HepG2 (cell line): ENCODE data around the gene EXOC6B. TPM values are rescaled to one million over a fixed set of nuclear protein-coding genes. Genes with fewer than 3 reads are reported as not detected.

Experiments
- ATAC-seq: fragments of 200-7000 bp; cut with Tn5 transposase; 3 replicates; pipeline ENCODE4 v1.9.1; 2020; ENCODE audit warnings: mild to moderate bottlenecking, moderate library complexity
- BruUV-seq: library from RNA; stranded (reverse); fragments of 400-500 nt; replicated peaks from 2 replicates; lab custom pipeline; 2021; lab: Mats Ljungman, UMichigan
- CTCF ChIA-PET: fragments of 300-600 bp; formaldehyde crosslinking; extraction: SDS; loops from one replicate; lab custom pipeline; 2021; ENCODE audit warnings: low total read pairs, inconsistent platforms, low intra/inter-chr PET ratio; lab: Yijun Ruan, JAX
- POLR2A ChIA-PET: fragments of 350-600 bp; sonication (Branson Sonifier 250); formaldehyde crosslinking; loops from one replicate; lab custom pipeline; 2020; ENCODE audit warnings: antibody characterized with exemption, inconsistent platforms; lab: Yijun Ruan, JAX
- DNase-seq: peaks from one replicate; pipeline ENCODE4 v3.0.0-alpha.2; 2015; ENCODE audit warnings: low spot score
- FAIRE-seq: peaks from 3 replicates; lab custom pipeline; 2011; peaks lifted over from hg19 to GRCh38; lab: Jason Lieb, UNC
- H2AFZ ChIP-seq: one replicate; pipeline ENCODE4 v1.6.1; 2011; ENCODE audit warnings: low read length, inconsistent platforms
- H3K27ac ChIP-seq: fragments of 300-600 bp; 3 replicates; pipeline ENCODE4 v1.8.0; 2011; ENCODE audit warnings: mixed run types, mild to moderate bottlenecking, mixed read lengths, low read length, inconsistent platforms; ENCODE audit not compliant: insufficient read depth; ENCODE audit errors: extremely low read length
- H3K27me3 ChIP-seq, 2 experiments: fragments of 200-600 bp in 1 of 2; 2 replicates in 1 of 2; 3 replicates in 1 of 2; pipeline versions ENCODE4 v1.6.0 to v1.8.0; 2011; ENCODE audit warnings: low read length in 2 of 2, mild to moderate bottlenecking in 2 of 2, moderate library complexity in 2 of 2, inconsistent platforms in 1 of 2; ENCODE audit not compliant: insufficient read depth in 2 of 2, control insufficient read depth in 1 of 2
- H3K36me3 ChIP-seq, 2 experiments: fragments of 200-600 bp in 1 of 2; replicated peaks in 1 of 2; 2 replicates in 1 of 2; 3 replicates in 1 of 2; pipeline versions ENCODE4 v1.5.1 to v1.8.0; 2011; ENCODE audit warnings: low read length in 2 of 2, inconsistent platforms in 1 of 2; ENCODE audit not compliant: insufficient read depth in 2 of 2, control insufficient read depth in 1 of 2
- H3K4me1 ChIP-seq: 2 replicates; pipeline ENCODE4 v1.5.1; 2012; ENCODE audit warnings: low read length, inconsistent platforms; ENCODE audit not compliant: insufficient read depth
- H3K4me2 ChIP-seq: 2 replicates; pipeline ENCODE4 v1.6.0; 2011; ENCODE audit warnings: low read depth, low read length, inconsistent platforms
- H3K4me3 ChIP-seq, 3 experiments: fragments of 200-600 bp in 1 of 3; sonication (generic), shearing (Covaris generic) in 1 of 3; replicated peaks in 1 of 3; 2 replicates each; pipeline ENCODE4 v1.5.1; 2011 to 2016; ENCODE audit warnings: low read length in 3 of 3, inconsistent platforms in 2 of 3, low read depth in 2 of 3, mild to moderate bottlenecking in 2 of 3, control low read depth in 1 of 3, mixed read lengths in 1 of 3; ENCODE audit not compliant: insufficient read depth in 1 of 3
- H3K79me2 ChIP-seq: one replicate; pipeline ENCODE4 v1.6.1; 2011; ENCODE audit warnings: low read length, inconsistent platforms; ENCODE audit not compliant: insufficient read depth
- H3K9ac ChIP-seq: 2 replicates; pipeline ENCODE4 v1.6.0; 2011; ENCODE audit warnings: mild to moderate bottlenecking, low read depth, low read length, inconsistent platforms; ENCODE audit not compliant: insufficient read depth
- H3K9me3 ChIP-seq: 2 replicates; pipeline ENCODE4 v1.5.1; 2012; ENCODE audit warnings: mild to moderate bottlenecking, low read length
- H4K20me1 ChIP-seq: 2 replicates; pipeline ENCODE4 v1.6.0; 2011; ENCODE audit warnings: inconsistent platforms, mild to moderate bottlenecking, low read length, moderate library complexity; ENCODE audit not compliant: insufficient read depth
- EEA1 ChIP-seq: sonication (generic); formaldehyde crosslinking; IDR thresholded peaks from 2 replicates; pipeline ENCODE4 v1.5.1; 2020; ENCODE audit warnings: mild to moderate bottlenecking, missing genetic modification reagents, borderline replicate concordance
- KDM5A ChIP-seq: fragments of 200-600 bp; sonication (generic); IDR thresholded peaks from 2 replicates; pipeline ENCODE4 v1.7.0; 2018; ENCODE audit warnings: antibody characterized with exemption, mild to moderate bottlenecking, low read length, borderline replicate concordance
- KLF15 ChIP-seq: sonication (generic); formaldehyde crosslinking; IDR thresholded peaks from 2 replicates; pipeline ENCODE4 v1.8.1; 2023; ENCODE audit warnings: borderline replicate concordance, mild to moderate bottlenecking, inconsistent platforms, missing genetic modification reagents, mixed read lengths
- KMT2B ChIP-seq: IDR thresholded peaks from 2 replicates; pipeline ENCODE4 v1.6.1; 2016; ENCODE audit warnings: missing genetic modification reagents, missing compliant biosample characterization
- MAF1 ChIP-seq: sonication (generic); formaldehyde crosslinking; IDR thresholded peaks from 2 replicates; pipeline ENCODE4 v1.5.0; 2020; ENCODE audit warnings: missing genetic modification reagents, borderline replicate concordance
- MED1 ChIP-seq: sonication (generic); formaldehyde crosslinking; IDR thresholded peaks from 2 replicates; pipeline ENCODE4 v1.4.0; 2020; ENCODE audit warnings: missing genetic modification reagents
- TARDBP ChIP-seq: sonication (generic); formaldehyde crosslinking; IDR thresholded peaks from 2 replicates; pipeline ENCODE4 v1.8.0; 2022; ENCODE audit warnings: mild to moderate bottlenecking, missing genetic modification reagents
- ZNF432 ChIP-seq: sonication (generic); formaldehyde crosslinking; IDR thresholded peaks from 2 replicates; pipeline ENCODE4 v1.5.0; 2020; ENCODE audit warnings: missing genetic modification reagents, mild to moderate bottlenecking, borderline replicate concordance
- ZNF589 ChIP-seq: sonication (generic); formaldehyde crosslinking; conservative IDR thresholded peaks from 2 replicates; pipeline ENCODE4 v1.8.0; 2022; ENCODE audit warnings: mild to moderate bottlenecking, moderate library complexity, missing genetic modification reagents
- WGBS: methylation state at CpG from one replicate; pipeline ENCODE4 v1.1.6; 2017; ENCODE audit warnings: low lambda C conversion rate; 5-methylcytosine and 5-hydroxymethylcytosine counted together
- in situ Hi-C: cut with HindIII; loops from 2 replicates; pipeline ENCODE4 v1.10.0; 2017; ENCODE audit warnings: low pct_unique_long_range_greater_than_20kb; ENCODE audit not compliant: extremely low pct_ligation_motif_present
- intact Hi-C: fragments of 100-400 bp; cut with micrococcal nuclease; formaldehyde crosslinking; loops from one replicate; pipeline ENCODE4 v1.10.0; 2022; ENCODE audit not compliant: unreplicated experiment
- polyA plus RNA-seq, 8 experiments: library from polyadenylated mRNA; depleted of rRNA in 3 of 8; stranded (reverse) in 7 of 8; unstranded in 1 of 8; fragments of >200 nt; fragmentation: Illumina TruSeq in 4 of 8; extraction: Trizol in 4 of 8; gene quantifications; 2 replicates each; pipeline versions ENCODE4 v1.2.1 to v1.2.3, GENCODE V29; 2011 to 2016; ENCODE audit warnings: low read depth in 4 of 8, missing spikeins in 1 of 8, mixed read lengths in 1 of 8; ENCODE audit not compliant: insufficient read depth in 1 of 8
- total RNA-seq, 5 experiments: library from RNA; depleted of rRNA; stranded (reverse); fragments of >200 nt; fragmentation: Illumina TruSeq; extraction: Trizol; gene quantifications; 2 replicates each; pipeline ENCODE4 v1.2.3, GENCODE V29; 2016; ENCODE audit warnings: low read depth in 1 of 5

EXOC6B gene
- total and polyA plus RNA-seq, 2 of the 13 experiments (the other 11 are each of a cell fraction or from before 2014, with no cell fraction given) = 9.1 to 15.9 TPM

- peaks cover 20 to 92% of the 10 kb centered on the region in 2 experiments; a peak in 4 of 5 replicates for H3K27me3 ChIP-seq
- H3K79me2 ChIP-seq = no peaks in the 10 kb centered on the region
- no peaks in the 10 kb centered on the region for H3K9me3 ChIP-seq
- no peak overlapping the region for H2AFZ ChIP-seq
- DNase-seq (no peak), ATAC-seq (no peak), FAIRE-seq (no peak)
- H4K20me1 ChIP-seq = 0 out of 2 replicates have a peak, but pooled peaks cover 5% of the 10 kb centered on the region
- in situ Hi-C loops (loop anchor here (5.0 kb wide), 4 partner anchors 227 to 607 kb away; no protein-coding TSS in a partner anchor), intact Hi-C loops (loop anchor here (5.0 kb wide), 2 partner anchors 282 to 593 kb away; no protein-coding TSS in a partner anchor)
- H3K4me2 ChIP-seq = no peak overlapping the region
- no peak for TF ChIP-seq MED1 (CRISPR knock-in tag)
- no peak for TF ChIP-seq KMT2B
- TF ChIP-seq KLF15 (CRISPR knock-in tag) = no peak
- TF ChIP-seq KDM5A = no peak
- no peak for TF ChIP-seq MAF1
- no peak for TF ChIP-seq EEA1 (CRISPR knock-in tag)
- no peak for TF ChIP-seq TARDBP (CRISPR knock-in tag)
- no peak for TF ChIP-seq ZNF432 (CRISPR knock-in tag)
- TF ChIP-seq ZNF589 (CRISPR knock-in tag) = no peak
- no peak overlapping the region for H3K9ac ChIP-seq
- no TSS peak for BruUV-seq
- H3K4me3 ChIP-seq = no peak overlapping the region
- peaks cover 12% of the 10 kb centered on the region for H3K4me1 ChIP-seq
- POLR2A ChIA-PET = no interaction called here
- H3K36me3 ChIP-seq = no peaks in the 10 kb centered on the region
- no peak overlapping the region for H3K27ac ChIP-seq
- 38% methylated on average over 13 of the region's 16 CpGs for WGBS
- CTCF ChIA-PET = no interaction called here
Observed at GRCh38 chr2:72154386-72154975, 671.4 kb downstream of the EXOC6B start.
